Fibroblast of the conjunctiva (primary cell): ENCODE measurements around the gene RRP1B.
A peak's percentile ranks its signal among the peaks of the same experiment; 100 is the strongest.
"Not testable (repeated sequence)": the region's sequence is repeated elsewhere in the genome, so short reads cannot be mapped to it uniquely, and the experiment has no call there.

ENCODE experiments used
- DNase-seq: peaks from one replicate; pipeline ENCODE4 v3.0.0-alpha.2; 2010; ENCODE audit warnings: low read depth

Gene RRP1B

GRCh38 chr21:43697758-43698643 lies 38.6 kb downstream of the RRP1B start:
- no peak for DNase-seq

- DNase-seq, result not testable (repeated sequence)
Measured at GRCh38 chr21:43699492-43699777, 40.1 kb downstream of the RRP1B start.

- no peak for DNase-seq
Measured at GRCh38 chr21:43699933-43700599, 40.7 kb downstream of the RRP1B start.

- no peak for DNase-seq
Measured at GRCh38 chr21:43701936-43702784, 42.8 kb downstream of the RRP1B start.

GRCh38 chr21:43702785-43703034 lies 43.4 kb downstream of the RRP1B start:
- DNase-seq, result no peak

- peak; percentile 70 for DNase-seq
Measured at GRCh38 chr21:43703035-43703880, 43.9 kb downstream of the RRP1B start.

- no peak for DNase-seq
Measured at GRCh38 chr21:43707462-43707861, 48.1 kb downstream of the RRP1B start.

GRCh38 chr21:43708745-43709381 lies 49.5 kb downstream of the RRP1B start:
- no peak for DNase-seq

GRCh38 chr21:43712268-43712942 lies 53.0 kb downstream of the RRP1B start:
- DNase-seq, result no peak

GRCh38 chr21:43713123-43713522 lies 53.8 kb downstream of the RRP1B start:
- DNase-seq, result not testable (repeated sequence)

- no peak for DNase-seq
Measured at GRCh38 chr21:43716376-43717165, 57.2 kb downstream of the RRP1B start.

GRCh38 chr21:43717166-43717853 lies 58.0 kb downstream of the RRP1B start:
- no peak for DNase-seq

- DNase-seq, result no peak
Measured at GRCh38 chr21:43717967-43718871, 58.9 kb downstream of the RRP1B start.

GRCh38 chr21:43718872-43719747 lies 59.8 kb downstream of the RRP1B start, which contains the start of gene PDXK:
TSS of gene PDXK (plus strand) at chr21:43719129. CDS start at chr21:43719295, 166 bp downstream.
- DNase-seq, result no peak

- no peak for DNase-seq
Measured at GRCh38 chr21:43719748-43720538, 60.6 kb downstream of the RRP1B start.

- no peak for DNase-seq
Measured at GRCh38 chr21:43720539-43721166, 61.3 kb downstream of the RRP1B start.
